ENCODE measurements around the gene KITLG.

KITLG gene

DNA sequence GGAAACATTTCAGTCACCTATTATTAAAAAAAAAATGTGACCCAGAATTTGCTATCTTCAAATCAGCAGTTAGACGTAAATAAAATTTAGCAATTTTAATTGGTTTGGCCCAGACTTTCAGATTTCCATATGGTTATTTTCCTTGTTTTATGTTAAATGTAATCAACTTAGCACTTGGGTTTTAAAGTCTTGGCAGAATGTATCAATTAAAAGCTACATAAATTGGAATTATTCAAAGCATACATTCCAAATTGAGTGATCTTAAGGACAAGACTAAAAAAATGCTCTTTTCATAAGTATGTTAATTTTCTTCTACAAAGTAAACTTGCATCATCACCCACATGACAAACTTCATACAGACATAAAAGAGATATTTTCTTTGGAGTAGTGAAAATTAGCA is 3.4 kb downstream of the KITLG start:
- no peak overlapping the region for H3K4me3 ChIP-seq (ENCODE audit: low read length)
- DNase-seq (ENCODE audit: low read depth, low spot score) = no peak
- no peak overlapping the region for H3K27ac ChIP-seq (ENCODE audit: low read length)
- no peaks in the 10 kb centered on the region for H3K27me3 ChIP-seq (ENCODE audit: control insufficient read depth, insufficient read depth, low read length)
- H3K4me1 ChIP-seq (ENCODE audit: control insufficient read depth, insufficient read depth, low read length) = peaks cover 3% of the 10 kb centered on the region
- WGBS (ENCODE audit: insufficient coverage, insufficient read length) = no CpG with 5 or more reads among the region's 1 CpG
- H3K9me3 ChIP-seq (ENCODE audit: control insufficient read depth, insufficient read depth, low read length) = no peaks in the 10 kb centered on the region
- no peaks in the 10 kb centered on the region for H3K36me3 ChIP-seq (ENCODE audit: control insufficient read depth, insufficient read depth, low read length)

DNA sequence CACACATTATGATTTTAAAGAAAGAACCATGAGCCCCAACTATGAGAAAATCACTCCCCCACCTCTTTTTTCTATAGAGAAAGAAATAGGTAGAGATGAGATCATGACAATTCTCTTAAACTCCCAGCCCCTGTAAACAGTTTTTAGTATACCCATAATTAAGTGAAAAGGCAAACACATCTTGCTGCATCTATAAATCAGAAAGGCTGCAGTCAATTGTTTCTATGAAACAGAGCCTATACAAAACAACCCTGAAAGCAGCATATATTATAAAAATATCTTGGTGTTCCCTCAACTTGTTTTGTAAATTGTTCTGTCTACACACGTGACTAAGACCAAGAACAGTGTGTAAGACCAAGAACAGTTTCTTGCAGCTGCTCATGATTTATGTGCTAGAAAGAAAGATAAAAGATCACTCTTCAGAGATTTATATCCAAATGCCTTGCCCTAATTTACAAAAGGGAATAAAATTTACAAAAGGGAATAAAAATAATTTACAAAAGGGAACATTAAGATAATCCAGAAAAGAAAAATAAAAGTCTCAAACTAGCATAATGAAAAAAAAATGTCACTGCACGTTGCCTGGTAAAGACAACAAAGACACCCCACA is 4.8 kb downstream of the KITLG start:
- Histone ChIP-seq H3K27me3 (ENCODE audit: control insufficient read depth, insufficient read depth, low read length) (no peaks in the 10 kb centered on the region), H3K9me3 (ENCODE audit: control insufficient read depth, insufficient read depth, low read length) (no peaks in the 10 kb centered on the region), H3K27ac (ENCODE audit: low read length) (no peak overlapping the region), H3K4me1 (ENCODE audit: control insufficient read depth, insufficient read depth, low read length) (peaks cover 3% of the 10 kb centered on the region), H3K4me3 (ENCODE audit: low read length) (no peak overlapping the region), H3K36me3 (ENCODE audit: control insufficient read depth, insufficient read depth, low read length) (no peaks in the 10 kb centered on the region)
- no peak for DNase-seq (ENCODE audit: low read depth, low spot score)
- WGBS (ENCODE audit: insufficient coverage, insufficient read length) = no CpG with 5 or more reads among the region's 2 CpGs

- WGBS (ENCODE audit: insufficient coverage, insufficient read length) = no CpG with 5 or more reads among the region's 2 CpGs
- H3K27ac ChIP-seq (ENCODE audit: low read length) = no peak overlapping the region
Observed at GRCh38 chr12:88574278-88574677, 6.0 kb downstream of the KITLG start.

GRCh38 chr12:88573583-88573982 is 6.7 kb downstream of the KITLG start:
- H3K27ac ChIP-seq (ENCODE audit: low read length) = no peak overlapping the region
- H3K4me3 ChIP-seq (ENCODE audit: low read length) = no peak overlapping the region
- H3K9me3 ChIP-seq (ENCODE audit: control insufficient read depth, insufficient read depth, low read length) = no peaks in the 10 kb centered on the region
- no peaks in the 10 kb centered on the region for H3K27me3 ChIP-seq (ENCODE audit: control insufficient read depth, insufficient read depth, low read length)
- H3K36me3 ChIP-seq (ENCODE audit: control insufficient read depth, insufficient read depth, low read length) = no peaks in the 10 kb centered on the region
- WGBS (ENCODE audit: insufficient coverage, insufficient read length) = no CpG with 5 or more reads among the region's 4 CpGs
- peaks cover 3% of the 10 kb centered on the region for H3K4me1 ChIP-seq (ENCODE audit: control insufficient read depth, insufficient read depth, low read length)
- no peak for DNase-seq (ENCODE audit: low read depth, low spot score)

More at GRCh38 chr12:88574278-88574677, 6.0 kb downstream of the KITLG start:
- H3K27me3 ChIP-seq (ENCODE audit: control insufficient read depth, insufficient read depth, low read length) = no peaks in the 10 kb centered on the region
- no peaks in the 10 kb centered on the region for H3K36me3 ChIP-seq (ENCODE audit: control insufficient read depth, insufficient read depth, low read length)
- no peaks in the 10 kb centered on the region for H3K9me3 ChIP-seq (ENCODE audit: control insufficient read depth, insufficient read depth, low read length)
- H3K4me1 ChIP-seq (ENCODE audit: control insufficient read depth, insufficient read depth, low read length) = peaks cover 3% of the 10 kb centered on the region
- no peak overlapping the region for H3K4me3 ChIP-seq (ENCODE audit: low read length)
- no peak for DNase-seq (ENCODE audit: low read depth, low spot score)

GRCh38 chr12:88572781-88573549 is 7.3 kb downstream of the KITLG start:
- H3K36me3 ChIP-seq (ENCODE audit: control insufficient read depth, insufficient read depth, low read length) = no peaks in the 10 kb centered on the region
- H3K27me3 ChIP-seq (ENCODE audit: control insufficient read depth, insufficient read depth, low read length) = no peaks in the 10 kb centered on the region
- H3K9me3 ChIP-seq (ENCODE audit: control insufficient read depth, insufficient read depth, low read length) = no peaks in the 10 kb centered on the region
- DNase-seq (ENCODE audit: low read depth, low spot score) = no peak
- peaks cover 3% of the 10 kb centered on the region for H3K4me1 ChIP-seq (ENCODE audit: control insufficient read depth, insufficient read depth, low read length)
- H3K4me3 ChIP-seq (ENCODE audit: low read length) = no peak overlapping the region
- WGBS (ENCODE audit: insufficient coverage, insufficient read length) = no CpG with 5 or more reads among the region's 4 CpGs
- H3K27ac ChIP-seq (ENCODE audit: low read length) = no peak overlapping the region

GRCh38 chr12:88571543-88571942 is 8.7 kb downstream of the KITLG start:
- peaks cover 3% of the 10 kb centered on the region for H3K4me1 ChIP-seq (ENCODE audit: control insufficient read depth, insufficient read depth, low read length)
- H3K36me3 ChIP-seq (ENCODE audit: control insufficient read depth, insufficient read depth, low read length) = no peaks in the 10 kb centered on the region
- no peaks in the 10 kb centered on the region for H3K27me3 ChIP-seq (ENCODE audit: control insufficient read depth, insufficient read depth, low read length)
- H3K9me3 ChIP-seq (ENCODE audit: control insufficient read depth, insufficient read depth, low read length) = no peaks in the 10 kb centered on the region
- WGBS (ENCODE audit: insufficient coverage, insufficient read length) = no CpG with 5 or more reads among the region's 1 CpG
- DNase-seq (ENCODE audit: low read depth, low spot score) = no peak
- H3K27ac ChIP-seq (ENCODE audit: low read length) = no peak overlapping the region
- H3K4me3 ChIP-seq (ENCODE audit: low read length) = no peak overlapping the region

DNA sequence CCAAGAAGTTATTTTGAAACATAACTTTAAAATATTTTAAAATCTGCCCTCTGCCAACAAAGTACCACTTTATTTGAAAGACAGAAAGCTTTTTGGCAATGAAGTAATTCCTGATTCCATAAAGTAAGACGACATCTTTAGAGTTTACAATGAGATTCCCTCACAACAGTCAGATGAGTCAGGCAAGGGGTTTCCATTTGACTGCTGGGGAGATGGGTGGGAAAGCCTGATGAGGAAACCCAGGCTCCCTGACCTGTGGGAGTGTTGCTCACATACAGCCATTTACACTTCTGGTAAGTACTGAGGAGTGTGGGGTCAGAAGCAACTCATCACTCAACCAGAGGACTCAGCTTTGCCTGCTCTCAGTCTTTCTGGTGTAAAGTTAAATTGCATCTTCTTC is 10.2 kb downstream of the KITLG start:
- Histone ChIP-seq H3K4me1 (ENCODE audit: control insufficient read depth, insufficient read depth, low read length) (peaks cover 3% of the 10 kb centered on the region), H3K9me3 (ENCODE audit: control insufficient read depth, insufficient read depth, low read length) (no peaks in the 10 kb centered on the region), H3K27me3 (ENCODE audit: control insufficient read depth, insufficient read depth, low read length) (no peaks in the 10 kb centered on the region), H3K36me3 (ENCODE audit: control insufficient read depth, insufficient read depth, low read length) (no peaks in the 10 kb centered on the region), H3K27ac (ENCODE audit: low read length) (no peak overlapping the region), H3K4me3 (ENCODE audit: low read length) (no peak overlapping the region)
- DNase-seq (ENCODE audit: low read depth, low spot score) = no peak
- WGBS (ENCODE audit: insufficient coverage, insufficient read length) = no CpG with 5 or more reads among the region's 1 CpG

DNA sequence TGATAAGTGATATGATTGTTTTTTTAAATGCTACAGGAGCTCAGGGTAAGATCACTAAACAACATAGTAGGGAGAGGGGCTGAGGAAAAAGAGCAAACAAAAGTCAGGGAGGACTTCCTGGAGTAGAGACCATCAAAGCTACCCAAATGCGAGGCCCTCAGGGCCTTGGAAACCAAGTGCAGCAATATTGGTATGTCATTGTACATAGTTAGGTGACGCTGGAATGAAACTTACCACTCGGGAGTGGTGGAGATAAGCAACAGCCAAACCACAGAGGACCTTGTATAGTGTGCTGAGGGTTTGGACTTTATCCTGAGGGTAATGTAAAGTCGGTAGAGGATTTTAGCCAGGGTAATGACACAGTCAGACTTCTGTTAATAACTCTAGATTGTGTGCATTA is 13.8 kb downstream of the KITLG start:
- Histone ChIP-seq H3K4me1 (ENCODE audit: control insufficient read depth, insufficient read depth, low read length) (no peaks in the 10 kb centered on the region), H3K9me3 (ENCODE audit: control insufficient read depth, insufficient read depth, low read length) (no peaks in the 10 kb centered on the region), H3K27ac (ENCODE audit: low read length) (no peak overlapping the region), H3K36me3 (ENCODE audit: control insufficient read depth, insufficient read depth, low read length) (no peaks in the 10 kb centered on the region), H3K4me3 (ENCODE audit: low read length) (no peak overlapping the region), H3K27me3 (ENCODE audit: control insufficient read depth, insufficient read depth, low read length) (no peaks in the 10 kb centered on the region)
- DNase-seq (ENCODE audit: low read depth, low spot score) = no peak
- no CpG with 5 or more reads among the region's 4 CpGs for WGBS (ENCODE audit: insufficient coverage, insufficient read length)

DNA sequence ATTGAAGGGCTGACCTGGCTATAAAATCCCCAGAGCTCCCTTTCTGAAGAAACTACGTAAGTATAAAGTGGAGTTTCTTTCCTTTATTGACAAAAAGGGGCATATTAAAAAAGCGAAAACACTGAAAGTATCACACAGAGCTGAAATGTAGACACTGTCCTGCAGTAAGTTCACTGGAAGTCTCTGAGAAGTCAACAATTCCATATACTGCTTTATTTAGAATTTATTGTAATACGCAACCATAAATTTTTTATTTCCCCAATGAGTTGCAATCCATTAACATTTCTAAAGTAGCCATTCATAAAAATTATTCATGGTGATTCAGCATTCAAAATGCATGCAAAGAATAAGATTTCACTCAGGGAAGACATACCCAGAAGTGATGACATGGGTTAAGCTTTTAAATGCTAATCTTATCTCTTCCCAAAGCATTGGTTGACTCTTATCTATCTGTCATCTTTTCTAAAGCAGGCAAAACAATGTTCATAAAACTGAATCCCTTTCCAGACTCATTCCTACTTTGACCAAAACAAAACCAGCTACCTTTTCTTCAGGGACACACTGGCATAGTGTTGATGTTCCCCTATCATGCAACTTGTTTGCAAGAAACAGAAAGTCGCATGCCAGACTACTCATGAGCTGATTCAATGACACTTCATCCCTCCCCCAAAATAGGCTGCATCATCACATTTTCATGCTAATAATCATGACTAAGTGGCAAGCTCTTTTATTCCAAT is 17.3 kb downstream of the KITLG start:
- DNase-seq (ENCODE audit: low read depth, low spot score) = no peak
- Histone ChIP-seq H3K36me3 (ENCODE audit: control insufficient read depth, insufficient read depth, low read length) (no peaks in the 10 kb centered on the region), H3K4me3 (ENCODE audit: low read length) (no peak overlapping the region), H3K27ac (ENCODE audit: low read length) (no peak overlapping the region), H3K4me1 (ENCODE audit: control insufficient read depth, insufficient read depth, low read length) (no peaks in the 10 kb centered on the region), H3K9me3 (ENCODE audit: control insufficient read depth, insufficient read depth, low read length) (no peaks in the 10 kb centered on the region), H3K27me3 (ENCODE audit: control insufficient read depth, insufficient read depth, low read length) (no peaks in the 10 kb centered on the region)
- WGBS (ENCODE audit: insufficient coverage, insufficient read length) = no CpG with 5 or more reads among the region's 4 CpGs

GRCh38 chr12:88562151-88562550 is 18.1 kb downstream of the KITLG start:
- no peak for DNase-seq (ENCODE audit: low read depth, low spot score)
- no peak overlapping the region for H3K4me3 ChIP-seq (ENCODE audit: low read length)
- H3K36me3 ChIP-seq (ENCODE audit: control insufficient read depth, insufficient read depth, low read length) = no peaks in the 10 kb centered on the region
- no peaks in the 10 kb centered on the region for H3K9me3 ChIP-seq (ENCODE audit: control insufficient read depth, insufficient read depth, low read length)
- H3K27ac ChIP-seq (ENCODE audit: low read length) = no peak overlapping the region
- H3K27me3 ChIP-seq (ENCODE audit: control insufficient read depth, insufficient read depth, low read length) = no peaks in the 10 kb centered on the region
- H3K4me1 ChIP-seq (ENCODE audit: control insufficient read depth, insufficient read depth, low read length) = no peaks in the 10 kb centered on the region
- no CpG with 5 or more reads among the region's 2 CpGs for whole genome bisulfite sequencing (ENCODE audit: insufficient coverage, insufficient read length)

Measured in iPS DF 6.9 (cell line).